GM19397 (cell line): ENCODE data around the gene ACO1.

ENCODE experiments used
- ATAC-seq: cut with Tn5 transposase; IDR thresholded peaks from one replicate; pipeline ENCODE4 v1.9.1; 2021; ENCODE audit warnings: mild to moderate bottlenecking, moderate library complexity; ENCODE audit not compliant: unreplicated experiment

ACO1 gene

GRCh38 chr9:32414856-32415255 is 30.4 kb downstream of the ACO1 start:
- ATAC-seq, result no peak

GRCh38 chr9:32419921-32420320 is 35.5 kb downstream of the ACO1 start:
- no peak for ATAC-seq

- no peak for ATAC-seq
Measured at GRCh38 chr9:32422237-32422806, 37.9 kb downstream of the ACO1 start.

- ATAC-seq, result no peak
Measured at GRCh38 chr9:32423371-32423770, 38.9 kb downstream of the ACO1 start.

- no peak for ATAC-seq
Measured at GRCh38 chr9:32424616-32425015, 40.2 kb downstream of the ACO1 start.

- peak; percentile 64 for ATAC-seq
Measured at GRCh38 chr9:32426278-32426939, 42.0 kb downstream of the ACO1 start.

DNA sequence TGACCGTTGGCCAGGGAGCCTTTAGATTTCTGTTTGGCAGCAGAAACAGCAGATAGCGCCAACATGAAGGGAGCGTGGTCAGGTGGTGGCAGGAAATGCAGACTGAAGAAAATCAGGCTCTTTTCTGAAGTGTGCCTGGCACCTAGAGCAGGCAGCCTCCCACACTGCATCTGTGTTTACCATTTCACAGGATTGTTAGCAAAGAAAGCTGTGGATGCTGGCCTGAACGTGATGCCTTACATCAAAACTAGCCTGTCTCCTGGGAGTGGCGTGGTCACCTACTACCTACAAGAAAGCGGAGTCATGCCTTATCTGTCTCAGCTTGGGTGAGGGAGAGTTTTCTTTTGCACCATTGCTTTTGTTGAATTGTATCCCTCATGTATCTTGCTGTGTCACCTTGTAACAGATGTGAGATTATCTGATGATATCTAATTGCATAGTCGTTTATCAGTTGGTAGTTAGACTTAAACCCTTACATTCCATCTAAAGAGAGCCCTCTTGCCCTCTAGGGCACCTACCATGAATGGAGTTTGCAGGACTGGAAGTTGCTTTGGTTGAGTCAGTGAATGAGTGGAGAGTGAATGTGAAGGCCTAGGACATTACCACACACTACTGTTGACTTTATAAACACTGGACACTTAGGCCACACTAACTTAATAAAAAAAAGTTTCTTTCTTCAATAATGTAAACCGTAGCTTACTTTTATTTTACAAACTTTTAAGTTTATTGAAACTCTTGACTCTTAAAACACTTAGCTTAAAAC is 42.8 kb downstream of the ACO1 start:
- no peak for ATAC-seq

- ATAC-seq, result no peak
Measured at GRCh38 chr9:32430720-32431119, 46.3 kb downstream of the ACO1 start.

DNA sequence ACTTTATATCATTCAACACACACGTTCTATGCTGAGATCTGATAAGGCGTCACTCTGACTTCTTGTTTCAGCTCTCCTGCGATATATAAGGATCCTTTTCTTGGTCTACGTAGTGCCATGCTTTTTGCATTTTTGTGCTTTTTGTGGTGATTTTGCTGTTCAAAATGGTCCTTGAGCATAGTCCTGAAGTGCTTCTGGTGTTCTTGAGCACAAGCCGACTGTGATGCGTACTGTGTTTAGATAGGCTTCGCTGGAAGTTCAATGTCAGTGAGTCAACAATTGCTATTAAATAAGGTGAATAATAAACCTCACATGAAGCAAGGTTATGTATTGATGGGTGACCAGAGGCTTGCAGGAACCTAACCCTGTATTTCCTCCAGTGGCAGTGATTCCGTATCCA is 46.8 kb downstream of the ACO1 start:
- ATAC-seq, result no peak

DNA sequence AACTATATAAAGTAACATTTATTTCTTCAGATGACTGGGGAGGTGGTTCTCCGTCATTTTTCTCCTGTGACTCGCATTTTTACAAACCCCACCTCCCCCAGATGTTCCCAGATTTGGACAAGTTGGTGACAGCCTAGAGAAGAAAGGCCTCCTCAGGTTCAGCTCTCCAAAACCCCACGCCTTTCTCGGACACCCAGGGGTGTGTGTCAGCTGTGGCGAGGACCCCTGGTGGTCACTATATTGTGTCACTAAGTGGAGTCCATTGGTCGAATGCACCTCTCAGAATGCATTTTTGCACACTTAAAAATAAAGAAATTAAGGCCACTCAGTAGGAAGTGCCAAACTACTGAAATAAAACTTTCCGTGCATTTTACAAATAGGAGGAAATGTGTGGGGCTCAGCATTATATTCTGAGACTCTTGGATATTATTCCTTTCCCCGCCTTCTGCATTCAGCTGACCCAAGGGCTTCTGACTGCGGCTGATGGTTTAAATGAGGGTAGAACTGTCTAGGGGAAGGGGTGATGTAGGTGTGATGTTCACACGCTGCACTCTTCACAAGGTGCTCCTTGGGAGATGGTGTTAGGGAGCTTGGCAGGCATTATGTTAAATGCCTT is 47.6 kb downstream of the ACO1 start:
- no peak for ATAC-seq

DNA sequence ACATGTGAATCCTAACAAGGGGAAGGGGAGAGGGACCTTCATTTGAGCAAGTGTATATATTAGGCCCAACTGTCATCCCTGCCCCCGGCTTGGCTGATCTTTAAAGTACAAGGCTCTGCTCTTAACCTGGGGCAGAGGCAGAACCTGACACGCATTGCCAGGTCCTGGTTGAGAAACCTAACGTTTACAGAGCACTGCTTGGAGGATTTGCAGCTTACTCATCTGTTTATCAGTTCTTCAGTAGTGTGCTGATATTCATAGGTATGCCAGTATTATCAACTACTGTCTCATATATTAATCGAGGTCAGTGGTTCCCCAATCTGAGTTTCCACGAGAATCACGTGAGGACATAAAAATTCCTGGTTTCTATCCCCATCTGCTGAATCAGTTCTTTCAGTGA is 50.4 kb downstream of the ACO1 start:
- ATAC-seq, result no peak

DNA sequence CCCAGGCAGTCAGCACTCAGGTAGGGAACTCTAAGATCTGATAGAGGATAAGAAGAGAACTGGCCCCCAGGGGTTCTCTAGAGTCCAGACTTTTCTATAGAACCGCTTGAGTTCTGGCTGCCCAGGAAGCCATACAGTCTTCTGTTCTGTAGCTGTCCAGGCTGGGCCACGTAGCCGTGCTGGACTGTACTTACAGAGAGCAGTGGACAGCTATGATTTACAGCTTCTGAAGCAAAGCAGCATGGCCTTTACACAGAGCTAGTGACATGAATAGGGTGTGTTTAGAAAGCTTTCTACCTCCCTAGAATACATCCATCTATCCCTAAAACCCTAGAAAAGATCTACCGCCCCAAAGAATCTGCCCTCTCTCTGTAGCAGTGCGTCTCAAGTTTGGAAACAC is 57.2 kb downstream of the ACO1 start:
- no peak for ATAC-seq

DNA sequence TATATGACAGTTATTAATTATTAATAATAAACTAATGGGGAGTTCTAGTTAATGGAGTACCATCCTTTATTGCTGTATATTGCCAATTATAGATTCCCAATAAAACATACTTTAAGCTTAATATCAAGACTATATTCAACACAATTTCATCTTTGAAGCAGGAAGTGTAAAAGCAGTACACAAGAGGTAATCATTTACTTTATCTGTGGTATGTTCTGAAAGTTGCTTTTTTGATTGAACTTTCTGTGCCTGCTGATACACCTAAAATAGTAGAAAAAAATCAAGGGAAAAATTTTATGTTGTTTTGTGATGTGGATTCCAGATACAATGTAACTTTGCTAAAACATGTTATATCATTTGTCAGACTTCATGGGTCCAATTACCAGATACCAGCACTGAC is 58.0 kb downstream of the ACO1 start:
- no peak for ATAC-seq

- ATAC-seq, result no peak
Measured at GRCh38 chr9:32449969-32450368, 65.5 kb downstream of the ACO1 start.

- ATAC-seq, result no peak
Measured at GRCh38 chr9:32454280-32454679, 69.8 kb downstream of the ACO1 start.

DNA sequence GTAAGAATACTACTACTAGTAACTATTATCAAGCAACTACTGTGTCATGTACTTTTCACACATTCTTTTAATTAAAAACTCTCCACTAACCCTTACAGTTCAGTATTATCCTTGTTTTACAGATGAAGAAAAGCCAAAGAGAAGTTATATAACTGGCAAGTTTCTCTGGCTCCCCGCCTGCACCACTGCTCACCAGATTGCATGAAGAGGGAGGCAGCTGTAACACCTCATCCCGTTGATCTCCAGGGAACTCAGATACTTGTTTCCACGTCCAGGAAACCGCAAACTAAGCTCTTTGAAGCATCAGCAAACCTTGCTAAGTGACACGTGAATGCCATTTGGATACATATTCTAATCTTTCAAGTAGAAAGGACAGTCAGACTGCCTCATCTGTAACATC is 71.3 kb downstream of the ACO1 start:
- no peak for ATAC-seq

- ATAC-seq, result no peak
Measured at GRCh38 chr9:32456564-32456963, 72.1 kb downstream of the ACO1 start.

- no peak for ATAC-seq
Measured at GRCh38 chr9:32463500-32464293, 79.3 kb downstream of the ACO1 start.

DNA sequence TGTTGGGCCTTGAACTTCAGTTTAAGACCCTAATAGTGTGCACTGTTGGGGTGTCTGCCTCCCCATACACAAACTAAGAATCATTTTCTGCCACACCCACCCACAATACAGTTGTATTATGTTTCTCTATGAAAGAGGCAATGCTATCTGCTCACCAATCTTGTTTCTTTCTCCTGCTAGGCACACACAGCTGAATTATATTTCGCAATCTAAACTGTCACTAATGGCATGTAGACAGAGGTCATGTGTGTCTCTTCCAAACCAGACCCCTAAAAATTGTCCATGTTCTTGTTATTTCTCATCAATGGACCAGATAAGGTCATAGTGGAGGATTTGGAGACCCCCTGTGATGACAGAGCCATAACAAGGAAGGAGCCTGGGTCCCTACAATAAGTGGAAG is 84.3 kb downstream of the ACO1 start:
- no peak for ATAC-seq

DNA sequence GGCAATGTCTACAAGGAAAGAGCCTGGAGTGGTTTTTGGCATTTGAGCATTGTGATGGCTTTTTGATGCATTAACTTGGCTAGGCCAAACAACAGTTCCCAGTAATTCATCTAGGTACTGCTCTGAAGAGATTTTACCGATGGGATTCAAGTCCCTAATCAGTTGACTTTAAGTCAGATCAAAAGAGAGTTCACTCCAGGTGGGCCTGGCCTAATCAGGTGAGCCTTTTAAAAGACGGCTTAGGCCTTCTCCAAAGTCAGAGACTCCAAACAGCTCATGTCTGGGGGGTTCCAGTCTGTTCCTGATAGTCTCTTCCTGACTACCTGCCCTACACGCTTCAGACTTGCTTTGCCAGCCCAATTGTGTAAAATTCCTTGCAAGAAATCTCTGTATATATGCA is 87.9 kb downstream of the ACO1 start:
- no peak for ATAC-seq

GRCh38 chr9:32483343-32483742 is 98.9 kb downstream of the ACO1 start:
- no peak for ATAC-seq
